GM21390 (cell line): ENCODE results near the gene SNUPN.

Experiments used
- ATAC-seq: cut with Tn5 transposase; IDR thresholded peaks from one replicate; pipeline ENCODE4 v1.9.1; 2021; ENCODE audit not compliant: unreplicated experiment

Gene SNUPN

GRCh38 chr15:75654201-75654907, 28.8 kb upstream of the SNUPN start:
- ATAC-seq = no peak

GRCh38 chr15:75653347-75653913, 27.9 kb upstream of the SNUPN start:
- ATAC-seq = no peak

DNA sequence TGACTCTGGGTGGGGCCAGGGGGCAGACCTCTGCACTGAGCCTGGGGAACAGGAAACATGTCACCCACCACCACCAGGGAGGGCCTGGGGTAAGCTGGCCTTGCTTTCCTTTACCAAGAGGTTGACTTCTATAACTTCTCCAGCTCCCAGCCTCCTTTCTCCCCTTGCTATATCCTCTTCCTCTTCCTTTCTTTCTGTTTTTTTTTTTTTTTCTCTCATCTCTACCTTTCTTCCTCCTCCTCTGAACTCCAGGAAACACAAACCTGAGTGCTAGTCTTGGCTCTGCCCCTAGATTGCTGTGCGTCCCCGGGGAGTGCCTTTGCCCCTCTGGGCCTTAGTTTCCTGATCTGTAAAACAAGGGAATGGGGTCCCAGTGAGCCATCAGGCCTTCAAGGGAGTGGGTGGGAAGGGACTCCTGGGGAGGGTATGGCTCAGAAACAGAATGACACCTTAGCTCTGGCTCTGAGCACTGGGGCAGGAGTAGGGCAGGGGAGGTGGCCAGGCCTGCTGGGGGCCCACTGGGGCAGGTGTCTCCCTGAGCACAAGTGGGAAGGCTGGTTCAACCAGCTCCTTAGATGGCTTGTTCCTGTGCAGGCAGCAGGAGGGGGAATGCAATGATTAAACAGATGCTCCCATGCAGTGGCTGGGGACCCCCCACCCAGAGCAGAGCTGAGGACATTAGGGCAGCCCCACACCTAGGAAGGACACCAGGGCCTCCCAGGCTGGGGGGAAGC, 26.5 kb upstream of the SNUPN start:
- ATAC-seq = no peak

DNA sequence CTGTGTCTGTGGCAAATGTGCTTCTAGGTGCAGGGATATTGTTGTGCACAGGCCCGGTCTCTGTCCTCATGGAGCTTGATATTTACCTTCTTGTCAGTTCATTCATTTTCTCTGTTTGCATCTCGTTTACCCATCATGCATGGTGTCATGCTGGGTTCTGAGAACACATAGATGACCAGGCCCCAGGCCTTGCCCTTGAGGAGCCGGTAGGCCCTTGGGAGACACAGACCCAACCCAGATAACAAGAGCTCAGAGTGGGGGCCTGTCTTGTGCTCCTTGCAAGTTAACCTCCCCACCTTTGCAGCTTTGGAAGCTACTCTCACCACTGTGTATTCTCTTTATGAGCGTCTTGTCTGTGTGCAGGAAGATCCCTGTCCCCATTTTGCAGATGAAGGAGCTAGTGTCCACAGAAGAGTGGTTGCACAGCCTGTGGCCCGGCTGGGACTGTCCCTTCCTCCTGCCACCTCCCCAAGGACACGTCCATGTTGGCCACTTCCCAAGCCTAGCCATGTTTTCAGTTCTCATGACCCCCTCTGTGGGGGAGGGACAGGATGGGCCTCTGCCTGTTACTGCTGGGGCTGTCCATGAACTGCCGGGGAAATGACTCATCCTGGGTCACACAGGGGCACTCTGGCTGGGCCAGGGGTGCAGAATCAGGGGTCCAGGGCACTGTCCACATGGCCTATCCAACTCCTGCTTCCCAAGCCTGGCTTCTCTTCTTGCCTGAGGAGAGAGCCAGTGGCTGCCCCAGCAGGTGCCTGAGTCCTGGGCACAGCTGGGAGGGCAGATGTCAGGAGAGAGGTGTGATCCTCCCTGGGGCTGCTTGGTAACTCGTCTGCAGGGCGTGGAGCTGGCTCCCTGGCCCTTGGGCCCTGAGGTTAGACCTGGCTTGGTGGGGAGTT, 25.6 kb upstream of the SNUPN start:
- no peak for ATAC-seq

- ATAC-seq = no peak
These were observed 24.3 kb upstream of the SNUPN start for GRCh38 chr15:75649848-75650247.

DNA sequence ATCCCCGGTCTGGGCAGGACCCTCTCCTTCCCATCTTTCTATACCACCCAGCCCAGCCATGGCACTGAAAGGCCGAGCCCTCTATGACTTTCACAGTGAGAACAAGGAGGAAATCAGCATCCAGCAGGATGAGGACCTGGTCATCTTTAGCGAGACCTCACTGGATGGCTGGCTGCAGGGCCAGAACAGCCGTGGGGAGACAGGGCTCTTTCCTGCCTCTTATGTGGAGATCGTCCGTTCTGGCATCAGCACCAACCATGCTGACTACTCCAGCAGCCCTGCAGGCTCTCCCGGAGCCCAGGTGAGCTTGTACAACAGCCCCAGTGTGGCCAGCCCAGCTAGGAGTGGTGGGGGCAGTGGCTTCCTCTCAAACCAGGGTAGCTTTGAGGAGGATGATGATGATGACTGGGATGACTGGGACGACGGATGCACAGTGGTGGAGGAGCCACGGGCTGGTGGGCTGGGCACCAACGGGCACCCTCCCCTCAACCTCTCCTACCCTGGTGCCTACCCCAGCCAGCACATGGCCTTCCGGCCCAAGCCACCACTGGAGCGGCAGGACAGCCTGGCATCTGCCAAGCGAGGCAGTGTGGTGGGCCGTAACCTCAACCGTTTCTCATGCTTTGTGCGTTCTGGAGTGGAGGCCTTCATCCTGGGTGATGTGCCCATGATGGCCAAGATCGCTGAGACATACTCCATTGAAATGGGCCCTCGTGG, 23.7 kb upstream of the SNUPN start:
- ATAC-seq = no peak

DNA sequence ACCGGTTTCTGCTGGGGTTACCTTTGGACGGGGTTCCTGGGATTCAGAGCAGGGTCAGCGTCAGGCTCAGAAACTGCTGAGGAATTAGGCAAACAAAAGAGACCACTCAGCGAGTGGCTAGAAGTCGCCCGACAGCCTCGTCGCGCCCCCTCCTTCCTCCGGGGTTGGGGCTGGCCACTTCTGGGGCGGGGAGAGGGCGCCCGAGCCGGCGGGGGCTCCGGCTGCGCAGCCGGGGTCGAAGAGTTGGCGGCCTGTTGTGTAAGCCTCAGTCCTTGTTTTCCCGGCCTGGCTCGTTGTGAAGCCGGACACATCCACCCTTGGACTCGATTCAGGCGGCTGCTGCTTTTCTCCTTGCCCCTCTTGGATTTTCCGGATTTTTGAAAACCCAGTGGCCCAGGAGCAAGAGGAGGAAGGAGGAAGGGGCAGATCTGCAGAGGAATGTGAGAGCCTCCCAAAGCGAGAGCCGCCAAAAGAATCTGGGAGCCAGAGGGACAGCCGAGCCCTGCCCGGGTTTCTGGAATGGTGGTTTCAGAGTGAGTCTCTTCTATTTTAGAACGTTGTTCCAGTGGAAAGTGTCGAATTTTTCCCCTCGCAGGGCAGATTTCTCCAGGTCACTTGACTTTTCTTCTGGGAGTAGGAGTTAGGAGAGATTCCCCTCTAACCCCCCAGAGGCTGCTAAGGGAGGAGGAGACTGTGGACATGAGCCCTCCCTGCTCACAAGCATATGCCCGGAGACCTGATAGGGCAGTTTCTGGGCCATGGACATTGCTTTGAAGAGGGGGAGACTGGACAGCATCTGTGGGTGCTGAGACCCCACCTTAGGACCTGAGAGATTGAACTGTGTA, 22.9 kb upstream of the SNUPN start:
- no peak for ATAC-seq

DNA sequence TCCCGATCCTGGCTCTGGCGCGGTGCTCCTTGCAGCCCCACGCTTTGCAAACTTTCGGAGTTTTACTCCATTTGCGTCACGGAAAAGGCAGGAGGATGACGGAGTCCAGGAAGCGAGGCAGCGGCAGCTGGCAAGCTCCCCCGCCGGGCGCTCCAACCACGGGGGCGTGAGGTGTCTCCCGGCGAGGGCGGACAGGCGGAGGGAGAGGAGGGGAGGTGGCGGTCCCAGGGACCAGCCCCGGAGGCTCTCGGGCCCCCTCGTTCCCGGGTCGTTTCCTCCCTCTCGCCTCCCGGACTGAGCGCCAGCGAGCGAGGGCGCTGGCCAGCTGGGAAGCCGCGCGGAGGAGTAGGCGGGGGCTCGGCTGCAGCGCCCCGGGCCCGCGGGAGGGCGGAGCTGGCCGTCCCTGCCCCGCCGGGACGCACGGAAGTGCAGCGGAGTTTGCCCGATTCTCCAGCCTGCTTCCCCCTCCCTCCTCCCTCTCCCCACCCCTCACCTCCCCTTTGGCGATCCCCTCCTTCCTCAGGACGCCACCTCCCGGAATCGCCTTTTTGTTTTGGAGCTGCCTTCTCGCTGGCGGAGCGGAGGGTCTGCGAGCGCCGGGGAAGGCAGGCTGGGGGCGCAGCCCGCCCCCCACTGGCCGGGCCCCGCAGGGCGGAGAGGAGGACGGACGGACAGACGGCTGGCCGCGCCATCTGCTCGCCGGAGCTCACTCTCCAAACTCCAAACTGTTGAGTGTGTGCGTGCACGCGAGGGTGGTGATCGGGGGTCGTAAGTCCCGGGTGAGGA, 22.0 kb upstream of the SNUPN start, which contains the start of gene SNX33:
TSS of gene SNX33 (plus strand) at position 543 of the 786 bp plus-strand sequence. CDS start 1,191 bp downstream, outside the sequence.
- ATAC-seq = peak; percentile 69

DNA sequence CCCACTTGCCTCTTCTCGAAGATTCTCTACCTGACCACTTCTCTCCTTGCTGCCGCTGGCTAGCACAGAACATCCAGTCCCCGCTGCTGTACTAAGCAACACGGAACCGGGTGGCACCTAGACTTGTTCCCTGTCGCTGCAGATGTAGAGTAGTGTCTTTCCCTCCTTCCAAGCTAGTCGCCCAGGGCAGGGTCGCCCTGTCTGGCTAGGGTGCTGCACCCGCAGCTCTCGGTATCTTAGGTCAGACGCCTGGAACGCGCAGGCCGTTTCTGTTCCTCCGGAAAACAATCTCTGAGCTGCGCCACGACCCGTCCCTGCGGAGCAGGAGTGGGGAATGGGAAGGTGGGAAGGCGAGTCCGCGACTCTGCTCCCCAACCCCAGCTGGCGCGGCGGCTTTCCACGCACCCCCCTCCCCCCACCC, 21.4 kb upstream of the SNUPN start:
- ATAC-seq = no peak

DNA sequence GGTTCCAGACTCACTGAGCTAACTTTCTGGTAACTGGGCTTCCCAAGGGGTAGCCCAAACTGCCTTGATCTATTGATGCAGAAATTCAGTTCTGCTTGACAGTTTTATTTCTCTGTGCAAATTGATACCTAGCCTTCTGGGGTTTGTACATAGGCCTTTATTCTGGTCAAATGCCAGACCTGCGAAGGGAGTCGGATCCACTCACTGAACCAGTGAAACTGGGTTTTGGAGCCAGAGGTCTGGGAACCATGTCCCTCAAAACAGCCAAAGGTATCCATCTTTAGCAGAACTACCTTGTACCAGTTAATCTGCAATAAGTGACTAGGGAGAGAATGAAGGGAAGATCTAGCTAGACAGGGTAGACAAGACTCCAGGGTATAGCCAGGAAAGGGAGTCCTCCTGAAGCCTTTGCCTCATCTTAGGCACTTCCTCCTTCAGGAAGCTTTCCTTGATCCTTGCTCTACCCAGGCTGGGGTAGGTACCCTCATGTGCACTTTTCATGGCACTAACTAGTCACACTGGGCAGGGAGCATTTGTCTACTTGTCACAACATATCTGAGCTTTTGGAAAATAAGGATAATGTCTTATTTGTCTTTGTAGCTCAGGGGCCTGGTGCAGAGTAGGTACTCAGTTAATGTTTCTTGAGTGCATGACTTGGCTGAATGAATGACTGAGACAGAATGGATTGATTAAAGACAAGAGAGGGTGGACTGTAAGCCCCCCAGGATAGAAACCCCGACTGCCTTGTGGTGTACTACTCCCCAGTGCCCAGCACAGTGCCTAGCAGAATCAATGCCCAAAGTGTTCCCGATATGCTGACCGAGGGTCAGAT, 20.8 kb upstream of the SNUPN start:
- ATAC-seq = no peak

GRCh38 chr15:75644376-75644775, 18.9 kb upstream of the SNUPN start:
- ATAC-seq = no peak

DNA sequence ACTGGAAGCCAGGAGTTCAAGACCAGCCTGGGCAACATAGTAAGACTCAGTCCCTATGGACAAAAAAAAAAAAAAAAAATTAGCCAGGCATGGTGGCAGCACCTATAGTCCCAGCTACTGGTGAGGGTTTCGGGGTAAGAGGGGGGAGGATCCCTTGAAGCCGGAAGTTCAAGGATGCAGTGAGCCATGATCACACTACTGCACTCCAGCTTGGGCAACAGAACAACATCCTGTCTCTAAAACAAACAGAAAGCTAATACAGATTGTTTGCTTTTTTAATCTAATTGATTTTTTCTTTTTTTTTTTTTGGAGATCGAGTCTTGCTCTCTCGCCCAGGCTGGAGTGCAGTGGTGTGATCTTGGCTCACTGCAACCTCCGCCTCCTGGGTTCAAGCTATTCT, 16.1 kb upstream of the SNUPN start:
- no peak for ATAC-seq

- no peak for ATAC-seq
These were observed 15.6 kb upstream of the SNUPN start for GRCh38 chr15:75641179-75641503.

DNA sequence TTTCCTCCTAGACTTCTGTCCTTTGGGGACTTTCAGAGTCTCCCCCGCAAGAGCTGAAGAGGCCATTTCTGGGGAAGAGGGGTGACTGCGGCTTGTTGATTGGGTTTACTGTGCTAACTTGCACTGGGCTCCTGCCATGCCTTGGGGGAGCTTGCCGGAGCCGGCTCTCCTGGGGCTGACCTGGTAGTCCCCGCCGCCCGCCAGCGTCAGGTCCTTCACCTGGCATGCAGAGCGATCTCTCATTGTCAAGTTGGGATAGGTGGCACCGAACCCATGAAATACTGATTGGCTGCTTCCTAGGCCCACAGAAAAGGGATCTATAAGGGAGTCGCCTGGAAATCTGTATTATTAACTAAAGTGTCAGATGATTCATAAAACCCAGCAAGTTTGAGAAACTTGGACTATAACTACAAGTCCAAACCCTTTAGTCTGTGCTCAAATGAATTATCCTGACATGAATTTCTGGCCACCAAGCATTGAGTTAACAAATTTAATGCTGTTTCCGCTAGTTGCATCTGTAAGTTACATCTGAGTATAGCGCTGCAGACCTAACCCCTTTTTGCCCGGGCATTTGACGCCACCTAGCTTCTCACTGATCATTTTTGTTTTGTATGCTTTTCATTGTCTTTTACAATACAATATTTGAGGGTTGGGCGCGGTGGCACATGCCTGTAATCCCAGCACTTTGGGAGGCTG, 15.1 kb upstream of the SNUPN start:
- ATAC-seq = peak; percentile 25

DNA sequence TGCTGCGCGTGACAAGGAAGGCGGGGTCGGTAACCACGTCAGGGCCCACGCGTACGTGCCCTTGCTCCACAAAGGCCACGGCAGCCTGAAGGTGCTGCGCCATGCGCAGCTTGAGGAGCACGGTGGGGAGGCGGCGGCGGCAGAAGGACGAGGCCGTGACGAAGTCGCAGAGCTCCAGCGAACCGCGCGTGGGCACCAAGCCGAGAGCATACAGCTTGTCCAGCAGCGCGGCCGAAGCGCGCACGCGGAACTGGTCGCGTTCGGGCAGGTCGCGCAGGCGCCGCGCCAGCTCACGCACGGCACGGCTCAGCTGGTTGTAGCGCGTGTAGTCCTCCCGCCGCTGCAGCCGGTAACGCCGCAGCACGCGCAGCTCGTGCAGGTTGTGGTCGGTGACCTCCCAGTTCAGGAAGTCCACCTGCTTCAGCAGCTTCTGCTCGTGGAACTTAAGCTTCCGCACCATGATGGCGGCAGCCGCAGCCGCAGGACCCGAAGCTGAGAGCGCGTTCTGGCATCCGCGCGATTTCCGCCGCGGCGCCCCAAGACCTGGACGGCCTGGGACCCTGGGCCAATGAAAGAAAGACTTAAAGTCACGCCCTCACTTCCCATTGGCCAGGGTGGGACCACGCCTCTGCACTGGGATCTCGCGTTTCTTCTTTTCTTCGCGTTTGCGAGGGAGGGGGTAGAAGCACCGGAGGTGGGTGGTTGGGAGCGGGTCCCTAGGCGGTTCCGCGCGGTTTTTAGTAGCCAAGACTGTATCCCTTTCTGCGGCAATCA, 14.4 kb upstream of the SNUPN start, which contains the start of gene IMP3:
TSS of gene IMP3 (minus strand) at position 516 of the 774 bp plus-strand sequence. CDS start at position 460, 56 bp downstream.
- ATAC-seq = peak; percentile 87

GRCh38 chr15:75639191-75639708, 13.7 kb upstream of the SNUPN start:
- no peak for ATAC-seq
